Measurements from ENCODE around the gene HORMAD2.
A peak's percentile ranks its signal among the peaks of the same experiment; 100 is the strongest.

Gene HORMAD2

GRCh38 chr22:30036656-30037055, 43.6 kb upstream of the HORMAD2 start:
- no peak for TF ChIP-seq ISL1 (CRISPR knock-in tag; IDR thresholded peaks at IDR 0.05)
- TF ChIP-seq CSRNP3 (CRISPR knock-in tag; IDR thresholded peaks at IDR 0.05) = no peak
- no peak for TF ChIP-seq ZNF8 (CRISPR knock-in tag; IDR thresholded peaks at IDR 0.05)
- TF ChIP-seq BACH2 (CRISPR knock-in tag; IDR thresholded peaks at IDR 0.05; ENCODE audit: borderline replicate concordance) = no peak
- no peak for TF ChIP-seq ARNTL (CRISPR knock-in tag; IDR thresholded peaks at IDR 0.05; ENCODE audit: borderline replicate concordance, low read depth)
- no peak for TF ChIP-seq TOX (CRISPR knock-in tag; IDR thresholded peaks at IDR 0.05; ENCODE audit: borderline replicate concordance)
- no peak for TF ChIP-seq PPARA (CRISPR knock-in tag; IDR thresholded peaks at IDR 0.05; ENCODE audit: borderline replicate concordance)
- no peak for TF ChIP-seq SNAI2 (CRISPR knock-in tag; IDR thresholded peaks at IDR 0.05)
- no peak for TF ChIP-seq ZNF565 (CRISPR knock-in tag; conservative IDR thresholded peaks at IDR 0.05; ENCODE audit: low read depth)
- no peak for TF ChIP-seq ESRRG (CRISPR knock-in tag; IDR thresholded peaks at IDR 0.05)
- ATAC-seq = peak; percentile 19

DNA sequence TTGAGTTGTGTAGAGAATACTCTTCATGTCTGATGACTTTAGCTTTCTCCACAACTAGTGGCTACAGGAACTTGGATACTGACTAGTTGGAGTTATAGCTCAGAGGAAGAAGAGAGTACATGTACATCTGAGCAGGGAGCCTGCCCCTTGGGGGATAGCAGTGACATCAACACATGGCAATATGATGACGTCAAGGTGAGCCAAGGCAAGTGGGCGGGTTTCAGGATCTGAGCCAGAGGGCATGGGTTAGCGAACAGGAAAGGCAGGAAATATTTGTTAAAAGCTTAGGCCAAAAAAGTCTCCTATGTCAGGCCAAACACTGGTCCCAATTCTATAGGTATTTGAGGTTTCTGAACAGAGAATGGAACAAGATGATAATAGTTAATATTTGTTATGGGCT, 42.0 kb upstream of the HORMAD2 start:
- no peak for TF ChIP-seq ZC3H10 (CRISPR knock-in tag; IDR thresholded peaks at IDR 0.05)
- no peak for TF ChIP-seq TCF4 (CRISPR knock-in tag; IDR thresholded peaks at IDR 0.05; ENCODE audit: borderline replicate concordance)
- TF ChIP-seq SNAI2 (CRISPR knock-in tag; IDR thresholded peaks at IDR 0.05) = no peak
- no peak for TF ChIP-seq GLIS3 (CRISPR knock-in tag; IDR thresholded peaks at IDR 0.05)
- TF ChIP-seq ZNF8 (CRISPR knock-in tag; IDR thresholded peaks at IDR 0.05) = no peak
- no peak for TF ChIP-seq ZNF565 (CRISPR knock-in tag; conservative IDR thresholded peaks at IDR 0.05; ENCODE audit: low read depth)
- TF ChIP-seq CSRNP3 (CRISPR knock-in tag; IDR thresholded peaks at IDR 0.05) = no peak
- TF ChIP-seq ZNF70 (CRISPR knock-in tag; IDR thresholded peaks at IDR 0.05) = no peak
- no peak for TF ChIP-seq TOX (CRISPR knock-in tag; IDR thresholded peaks at IDR 0.05; ENCODE audit: borderline replicate concordance)
- TF ChIP-seq, protein P1, sequence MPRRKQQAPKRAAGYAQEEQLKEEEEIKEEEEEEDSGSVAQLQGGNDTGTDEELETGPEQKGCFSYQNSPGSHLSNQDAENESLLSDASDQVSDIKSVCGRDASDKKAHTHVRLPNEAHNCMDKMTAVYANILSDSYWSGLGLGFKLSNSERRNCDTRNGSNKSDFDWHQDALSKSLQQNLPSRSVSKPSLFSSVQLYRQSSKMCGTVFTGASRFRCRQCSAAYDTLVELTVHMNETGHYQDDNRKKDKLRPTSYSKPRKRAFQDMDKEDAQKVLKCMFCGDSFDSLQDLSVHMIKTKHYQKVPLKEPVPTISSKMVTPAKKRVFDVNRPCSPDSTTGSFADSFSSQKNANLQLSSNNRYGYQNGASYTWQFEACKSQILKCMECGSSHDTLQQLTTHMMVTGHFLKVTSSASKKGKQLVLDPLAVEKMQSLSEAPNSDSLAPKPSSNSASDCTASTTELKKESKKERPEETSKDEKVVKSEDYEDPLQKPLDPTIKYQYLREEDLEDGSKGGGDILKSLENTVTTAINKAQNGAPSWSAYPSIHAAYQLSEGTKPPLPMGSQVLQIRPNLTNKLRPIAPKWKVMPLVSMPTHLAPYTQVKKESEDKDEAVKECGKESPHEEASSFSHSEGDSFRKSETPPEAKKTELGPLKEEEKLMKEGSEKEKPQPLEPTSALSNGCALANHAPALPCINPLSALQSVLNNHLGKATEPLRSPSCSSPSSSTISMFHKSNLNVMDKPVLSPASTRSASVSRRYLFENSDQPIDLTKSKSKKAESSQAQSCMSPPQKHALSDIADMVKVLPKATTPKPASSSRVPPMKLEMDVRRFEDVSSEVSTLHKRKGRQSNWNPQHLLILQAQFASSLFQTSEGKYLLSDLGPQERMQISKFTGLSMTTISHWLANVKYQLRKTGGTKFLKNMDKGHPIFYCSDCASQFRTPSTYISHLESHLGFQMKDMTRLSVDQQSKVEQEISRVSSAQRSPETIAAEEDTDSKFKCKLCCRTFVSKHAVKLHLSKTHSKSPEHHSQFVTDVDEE (CRISPR knock-in tag; IDR thresholded peaks at IDR 0.05) = no peak
- TF ChIP-seq BACH2 (CRISPR knock-in tag; IDR thresholded peaks at IDR 0.05; ENCODE audit: borderline replicate concordance) = no peak
- no peak for TF ChIP-seq POU6F1 (CRISPR knock-in tag; IDR thresholded peaks at IDR 0.05; ENCODE audit: borderline replicate concordance, low read depth)
- no peak for TF ChIP-seq ZFP3 (CRISPR knock-in tag; IDR thresholded peaks at IDR 0.05)
- TF ChIP-seq PPARA (CRISPR knock-in tag; IDR thresholded peaks at IDR 0.05; ENCODE audit: borderline replicate concordance) = no peak
- no peak for TF ChIP-seq OSR1 (CRISPR knock-in tag; IDR thresholded peaks at IDR 0.05)
- no peak for ATAC-seq

- ATAC-seq = no peak
- TF ChIP-seq SNAI2 (CRISPR knock-in tag; IDR thresholded peaks at IDR 0.05) (no peak), CSRNP3 (CRISPR knock-in tag; IDR thresholded peaks at IDR 0.05) (no peak), ZFP30 (CRISPR knock-in tag; IDR thresholded peaks at IDR 0.05) (no peak), CSDC2 (CRISPR knock-in tag; IDR thresholded peaks at IDR 0.05) (no peak), ZFP3 (CRISPR knock-in tag; IDR thresholded peaks at IDR 0.05) (no peak)
Measured at GRCh38 chr22:30040499-30041260, 39.6 kb upstream of the HORMAD2 start.
